Measurements from ENCODE around the gene LRMDA.

Gene LRMDA

DNA sequence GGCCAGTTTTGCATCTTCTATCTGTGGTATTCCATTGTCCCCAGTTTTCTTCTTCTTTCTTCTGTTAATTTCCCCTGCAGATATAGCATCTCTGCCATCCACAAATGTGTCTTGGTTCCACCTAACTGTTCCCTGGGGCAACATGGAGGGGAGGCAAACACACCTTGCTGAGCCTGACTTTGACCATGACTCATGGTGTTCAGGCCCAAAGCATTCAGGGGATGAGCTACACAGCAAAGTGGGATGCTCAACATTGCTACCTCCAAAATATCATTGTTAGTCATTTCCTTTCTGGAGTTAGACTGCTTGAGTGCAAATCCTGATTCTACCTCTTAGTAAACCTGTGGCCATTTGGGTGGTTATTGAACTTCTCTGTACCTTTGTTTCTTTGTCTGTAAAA, 542.7 kb downstream of the LRMDA start:
- Histone ChIP-seq H3K4me2 (ENCODE audit: low read length, poor library complexity, severe bottlenecking) (no peak overlapping the region), H3K23ac (ENCODE audit: low read length in 2 of 2) (no peak overlapping the region), H3K4me1 (ENCODE audit: control insufficient read depth, insufficient read depth, low read depth, low read length) (no peaks in the 10 kb centered on the region), H4K91ac (ENCODE audit: low read length) (no peak overlapping the region), H3K4ac (ENCODE audit: low read depth in 1 of 2, low read length in 2 of 2) (no peak overlapping the region), H2BK12ac (ENCODE audit: low read length in 2 of 2) (no peak overlapping the region), H3K18ac (ENCODE audit: low read depth in 1 of 2, low read length in 2 of 2) (no peak overlapping the region), H2BK5ac (ENCODE audit: low read depth, low read length, poor library complexity, severe bottlenecking) (no peak overlapping the region), H3K9ac (ENCODE audit: low read length) (no peak overlapping the region), H3K79me1 (replicated peaks; ENCODE audit: low read length, poor library complexity, severe bottlenecking) (no peaks in the 10 kb centered on the region), H2AFZ (ENCODE audit: low read depth, low read length) (no peak overlapping the region), H2BK120ac (ENCODE audit: low read depth, low read length) (no peak overlapping the region), H2BK15ac (ENCODE audit: low read depth, poor library complexity, severe bottlenecking) (no peak overlapping the region), H2AK5ac (ENCODE audit: low read length, severe bottlenecking) (no peak overlapping the region), H3K9me3 (ENCODE audit: control insufficient read depth, low read length) (no peaks in the 10 kb centered on the region), H3K36me3 (ENCODE audit: control insufficient read depth in 1 of 2, insufficient read depth in 2 of 2, low read depth in 1 of 2, low read length in 2 of 2) (no peaks in the 10 kb centered on the region), H3K4me3 (ENCODE audit: insufficient read depth in 1 of 2, low read depth in 1 of 2, low read length in 2 of 2) (no peak overlapping the region), H3K14ac (ENCODE audit: low read length in 2 of 2) (no peak overlapping the region), H3K27ac (ENCODE audit: low read length, poor library complexity, severe bottlenecking) (no peak overlapping the region), H3K27me3 (ENCODE audit: control insufficient read depth in 1 of 2, insufficient read depth in 1 of 2, low read length in 2 of 2) (peaks cover 0 to 27% of the 10 kb centered on the region in 2 experiments), H4K8ac (ENCODE audit: low read length) (no peak overlapping the region)
- no peak for DNase-seq

GRCh38 chr10:75976681-75977080, 545.3 kb downstream of the LRMDA start:
- Histone ChIP-seq H4K91ac (ENCODE audit: low read length) (no peak overlapping the region), H3K9ac (ENCODE audit: low read length) (no peak overlapping the region), H2BK12ac (ENCODE audit: low read length in 2 of 2) (no peak overlapping the region), H3K79me1 (replicated peaks; ENCODE audit: low read length, poor library complexity, severe bottlenecking) (no peaks in the 10 kb centered on the region), H3K9me3 (ENCODE audit: control insufficient read depth, low read length) (no peaks in the 10 kb centered on the region), H3K27ac (ENCODE audit: low read length, poor library complexity, severe bottlenecking) (no peak overlapping the region), H3K18ac (ENCODE audit: low read depth in 1 of 2, low read length in 2 of 2) (no peak overlapping the region), H3K4me3 (ENCODE audit: insufficient read depth in 1 of 2, low read depth in 1 of 2, low read length in 2 of 2) (no peak overlapping the region), H3K14ac (ENCODE audit: low read length in 2 of 2) (no peak overlapping the region), H2BK120ac (ENCODE audit: low read depth, low read length) (no peak overlapping the region), H3K27me3 (ENCODE audit: control insufficient read depth in 1 of 2, insufficient read depth in 1 of 2, low read length in 2 of 2) (peaks cover 0 to 10% of the 10 kb centered on the region in 2 experiments), H2BK5ac (ENCODE audit: low read depth, low read length, poor library complexity, severe bottlenecking) (no peak overlapping the region), H4K8ac (ENCODE audit: low read length) (no peak overlapping the region), H3K4me2 (ENCODE audit: low read length, poor library complexity, severe bottlenecking) (no peak overlapping the region), H3K36me3 (ENCODE audit: control insufficient read depth in 1 of 2, insufficient read depth in 2 of 2, low read depth in 1 of 2, low read length in 2 of 2) (no peaks in the 10 kb centered on the region), H2AFZ (ENCODE audit: low read depth, low read length) (no peak overlapping the region), H3K4me1 (ENCODE audit: control insufficient read depth, insufficient read depth, low read depth, low read length) (no peaks in the 10 kb centered on the region), H3K23ac (ENCODE audit: low read length in 2 of 2) (no peak overlapping the region), H2BK15ac (ENCODE audit: low read depth, poor library complexity, severe bottlenecking) (no peak overlapping the region), H3K4ac (ENCODE audit: low read depth in 1 of 2, low read length in 2 of 2) (no peak overlapping the region), H2AK5ac (ENCODE audit: low read length, severe bottlenecking) (no peak overlapping the region)
- DNase-seq, result no peak
- 90% methylated on average over 2 of the region's 3 CpGs for WGBS

- WGBS, result 87% methylated on average over 3 of the region's 4 CpGs
- Histone ChIP-seq H3K9ac (ENCODE audit: low read length) (no peak overlapping the region), H2AFZ (ENCODE audit: low read depth, low read length) (no peak overlapping the region), H3K23ac (ENCODE audit: low read length in 2 of 2) (no peak overlapping the region), H3K14ac (ENCODE audit: low read length in 2 of 2) (no peak overlapping the region), H4K91ac (ENCODE audit: low read length) (no peak overlapping the region), H3K27me3 (ENCODE audit: control insufficient read depth in 1 of 2, insufficient read depth in 1 of 2, low read length in 2 of 2) (peaks cover 0 to 13% of the 10 kb centered on the region in 2 experiments), H3K9me3 (ENCODE audit: control insufficient read depth, low read length) (no peaks in the 10 kb centered on the region), H3K27ac (ENCODE audit: low read length, poor library complexity, severe bottlenecking) (no peak overlapping the region), H3K18ac (ENCODE audit: low read depth in 1 of 2, low read length in 2 of 2) (no peak overlapping the region), H2AK5ac (ENCODE audit: low read length, severe bottlenecking) (no peak overlapping the region), H3K36me3 (ENCODE audit: control insufficient read depth in 1 of 2, insufficient read depth in 2 of 2, low read depth in 1 of 2, low read length in 2 of 2) (no peaks in the 10 kb centered on the region), H2BK15ac (ENCODE audit: low read depth, poor library complexity, severe bottlenecking) (no peak overlapping the region), H3K4me2 (ENCODE audit: low read length, poor library complexity, severe bottlenecking) (no peak overlapping the region), H3K4ac (ENCODE audit: low read depth in 1 of 2, low read length in 2 of 2) (no peak overlapping the region), H4K8ac (ENCODE audit: low read length) (no peak overlapping the region), H2BK5ac (ENCODE audit: low read depth, low read length, poor library complexity, severe bottlenecking) (no peak overlapping the region), H2BK120ac (ENCODE audit: low read depth, low read length) (no peak overlapping the region), H3K79me1 (replicated peaks; ENCODE audit: low read length, poor library complexity, severe bottlenecking) (no peaks in the 10 kb centered on the region), H2BK12ac (ENCODE audit: low read length in 2 of 2) (no peak overlapping the region), H3K4me3 (ENCODE audit: insufficient read depth in 1 of 2, low read depth in 1 of 2, low read length in 2 of 2) (no peak overlapping the region), H3K4me1 (ENCODE audit: control insufficient read depth, insufficient read depth, low read depth, low read length) (no peaks in the 10 kb centered on the region)
- no peak for DNase-seq
These were observed 545.7 kb downstream of the LRMDA start for GRCh38 chr10:75977139-75977538.

GRCh38 chr10:75978213-75978612, 546.8 kb downstream of the LRMDA start:
- no peak overlapping the region for H2BK5ac ChIP-seq (ENCODE audit: low read depth, low read length, poor library complexity, severe bottlenecking)
- no peak overlapping the region for H3K18ac ChIP-seq (ENCODE audit: low read depth in 1 of 2, low read length in 2 of 2)
- H2BK120ac ChIP-seq (ENCODE audit: low read depth, low read length), result no peak overlapping the region
- no peak for DNase-seq
- no peak overlapping the region for H3K9ac ChIP-seq (ENCODE audit: low read length)
- H3K36me3 ChIP-seq (ENCODE audit: control insufficient read depth in 1 of 2, insufficient read depth in 2 of 2, low read depth in 1 of 2, low read length in 2 of 2), result no peaks in the 10 kb centered on the region
- H3K79me1 ChIP-seq (replicated peaks; ENCODE audit: low read length, poor library complexity, severe bottlenecking), result no peaks in the 10 kb centered on the region
- no peaks in the 10 kb centered on the region for H3K9me3 ChIP-seq (ENCODE audit: control insufficient read depth, low read length)
- H3K14ac ChIP-seq (ENCODE audit: low read length in 2 of 2), result no peak overlapping the region
- no peak overlapping the region for H2AK5ac ChIP-seq (ENCODE audit: low read length, severe bottlenecking)
- H3K4me3 ChIP-seq (ENCODE audit: insufficient read depth in 1 of 2, low read depth in 1 of 2, low read length in 2 of 2), result no peak overlapping the region
- 91% methylated on average over 4 of the region's 4 CpGs for WGBS
- H3K4me2 ChIP-seq (ENCODE audit: low read length, poor library complexity, severe bottlenecking), result no peak overlapping the region
- no peak overlapping the region for H2AFZ ChIP-seq (ENCODE audit: low read depth, low read length)
- H3K4me1 ChIP-seq (ENCODE audit: control insufficient read depth, insufficient read depth, low read depth, low read length), result no peaks in the 10 kb centered on the region
- H2BK15ac ChIP-seq (ENCODE audit: low read depth, poor library complexity, severe bottlenecking), result no peak overlapping the region
- no peak overlapping the region for H4K8ac ChIP-seq (ENCODE audit: low read length)
- H3K23ac ChIP-seq (ENCODE audit: low read length in 2 of 2), result no peak overlapping the region
- no peak overlapping the region for H3K27ac ChIP-seq (ENCODE audit: low read length, poor library complexity, severe bottlenecking)
- peaks cover 0 to 16% of the 10 kb centered on the region in 2 experiments for H3K27me3 ChIP-seq (ENCODE audit: control insufficient read depth in 1 of 2, insufficient read depth in 1 of 2, low read length in 2 of 2)
- H2BK12ac ChIP-seq (ENCODE audit: low read length in 2 of 2), result no peak overlapping the region
- H4K91ac ChIP-seq (ENCODE audit: low read length), result no peak overlapping the region
- no peak overlapping the region for H3K4ac ChIP-seq (ENCODE audit: low read depth in 1 of 2, low read length in 2 of 2)

Data from mesenchymal stem cell (in vitro differentiated cells and primary cell).